Endothelial cell (in vitro differentiated cells): Measurements from ENCODE around the gene SPINK7. TPM values are rescaled to one million over a fixed set of nuclear protein-coding genes. Genes with fewer than 3 reads are reported as not detected.
"Not testable (repeated sequence)": the region's sequence is repeated elsewhere in the genome, so short reads cannot be mapped to it uniquely, and the experiment has no call there.

ENCODE experiments used
- DNase-seq: peaks from one replicate; pipeline ENCODE4 v3.0.0; 2021; ENCODE audit warnings: low spot score
- H3K27ac Mint-ChIP-seq: one replicate; pipeline ENCODE4 v1.8.0; 2021; ENCODE audit warnings: mixed read lengths, inconsistent platforms; ENCODE audit not compliant: unreplicated experiment
- H3K27me3 Mint-ChIP-seq: one replicate; pipeline ENCODE4 v1.8.0; 2021; ENCODE audit warnings: mild to moderate bottlenecking, moderate library complexity, mixed read lengths, inconsistent platforms; ENCODE audit not compliant: unreplicated experiment
- H3K36me3 Mint-ChIP-seq: one replicate; pipeline ENCODE4 v1.8.0; 2021; ENCODE audit warnings: mild to moderate bottlenecking, low read depth, mixed read lengths, inconsistent platforms; ENCODE audit not compliant: unreplicated experiment
- H3K4me1 Mint-ChIP-seq: one replicate; pipeline ENCODE4 v1.8.0; 2021; ENCODE audit warnings: mild to moderate bottlenecking, mixed read lengths, inconsistent platforms; ENCODE audit not compliant: unreplicated experiment
- H3K4me3 Mint-ChIP-seq: one replicate; pipeline ENCODE4 v1.8.0; 2021; ENCODE audit warnings: mild to moderate bottlenecking, mixed read lengths, inconsistent platforms; ENCODE audit not compliant: unreplicated experiment
- H3K9me3 Mint-ChIP-seq: one replicate; pipeline ENCODE4 v1.8.0; 2021; ENCODE audit warnings: mixed read lengths, inconsistent platforms; ENCODE audit not compliant: unreplicated experiment
- long read RNA-seq: library from polyadenylated mRNA; unstranded; transcript quantifications from one replicate; pipeline ENCODE4 v2.0.0, GENCODE V29; 2020; ENCODE audit not compliant: unreplicated experiment
- total RNA-seq: library from RNA; stranded (reverse); fragmentation: NEBNext Ultra II Directional; extraction: Animal tissue kit (Norgen Biotek cat#: 25700); gene quantifications from one replicate; pipeline ENCODE4 v1.2.1, GENCODE V29; 2021; ENCODE audit not compliant: unreplicated experiment
- TF ChIP-seq, protein P1 (sequence below): fragments of 200-600 bp; sonication (generic); IDR thresholded peaks from one replicate; pipeline ENCODE4 v1.5.0; 2021; ENCODE audit warnings: antibody characterized with exemption; ENCODE audit not compliant: unreplicated experiment

The SPINK7 gene
- not detected for total RNA-seq
- long read RNA-seq: 0 reads

DNA sequence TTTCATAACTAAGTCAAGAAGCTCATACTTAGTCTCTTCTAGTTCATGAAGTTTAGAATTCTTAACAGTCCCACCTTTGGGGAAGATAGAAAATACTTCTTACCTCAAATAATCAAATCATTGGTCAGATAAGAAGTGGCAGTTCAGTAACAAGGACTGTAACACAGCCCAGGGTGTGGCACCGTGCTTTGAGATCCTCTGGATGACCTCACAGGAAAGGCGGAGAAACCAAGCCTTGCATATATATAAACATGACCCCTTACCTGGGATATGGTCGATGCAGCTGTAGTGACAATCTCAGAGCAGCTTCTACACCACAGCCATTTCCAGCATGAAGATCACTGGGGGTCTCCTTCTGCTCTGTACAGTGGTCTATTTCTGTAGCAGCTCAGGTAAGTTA lies at the start of gene SPINK7:
SPINK7 (plus strand) TSS at position 271 of the 400 bp plus-strand sequence; CDS start at position 332, 61 bp downstream.
- no peaks in the 10 kb centered on the region for H3K4me1 Mint-ChIP-seq
- H3K36me3 Mint-ChIP-seq: no peaks in the 10 kb centered on the region
- TF ChIP-seq, protein P1, sequence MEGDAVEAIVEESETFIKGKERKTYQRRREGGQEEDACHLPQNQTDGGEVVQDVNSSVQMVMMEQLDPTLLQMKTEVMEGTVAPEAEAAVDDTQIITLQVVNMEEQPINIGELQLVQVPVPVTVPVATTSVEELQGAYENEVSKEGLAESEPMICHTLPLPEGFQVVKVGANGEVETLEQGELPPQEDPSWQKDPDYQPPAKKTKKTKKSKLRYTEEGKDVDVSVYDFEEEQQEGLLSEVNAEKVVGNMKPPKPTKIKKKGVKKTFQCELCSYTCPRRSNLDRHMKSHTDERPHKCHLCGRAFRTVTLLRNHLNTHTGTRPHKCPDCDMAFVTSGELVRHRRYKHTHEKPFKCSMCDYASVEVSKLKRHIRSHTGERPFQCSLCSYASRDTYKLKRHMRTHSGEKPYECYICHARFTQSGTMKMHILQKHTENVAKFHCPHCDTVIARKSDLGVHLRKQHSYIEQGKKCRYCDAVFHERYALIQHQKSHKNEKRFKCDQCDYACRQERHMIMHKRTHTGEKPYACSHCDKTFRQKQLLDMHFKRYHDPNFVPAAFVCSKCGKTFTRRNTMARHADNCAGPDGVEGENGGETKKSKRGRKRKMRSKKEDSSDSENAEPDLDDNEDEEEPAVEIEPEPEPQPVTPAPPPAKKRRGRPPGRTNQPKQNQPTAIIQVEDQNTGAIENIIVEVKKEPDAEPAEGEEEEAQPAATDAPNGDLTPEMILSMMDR: no peak
- H3K9me3 Mint-ChIP-seq: no peaks in the 10 kb centered on the region
- no peak within 1 kb of the TSS for H3K27ac Mint-ChIP-seq
- no peak for DNase-seq
- H3K27me3 Mint-ChIP-seq: peaks cover 4% of the 10 kb centered on the region
- no peak within 1 kb of the TSS for H3K4me3 Mint-ChIP-seq

DNA sequence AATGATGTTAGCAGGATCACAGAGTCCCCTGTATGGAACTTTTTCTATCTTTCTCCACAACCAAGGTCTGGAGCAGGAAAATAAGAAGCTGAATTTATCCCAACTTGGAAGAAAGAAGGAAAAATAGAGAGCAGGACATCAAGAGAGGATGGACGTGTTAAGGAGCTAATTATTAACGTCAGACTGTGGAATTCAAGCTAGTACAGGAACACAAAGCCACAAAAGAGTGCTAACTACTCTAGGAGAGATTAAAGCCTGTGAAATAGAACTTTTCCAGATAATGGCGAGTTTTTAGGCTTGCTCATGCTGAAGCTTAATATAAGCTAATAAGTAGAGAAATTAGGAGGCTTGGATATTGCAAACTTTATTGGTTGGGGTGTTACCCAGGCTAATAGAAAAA lies 44.3 kb upstream of the SPINK7 start:
- no peak for DNase-seq
- Mint-ChIP-seq H3K4me1 (no peaks in the 10 kb centered on the region), H3K36me3 (no peaks in the 10 kb centered on the region), H3K27ac (no peak overlapping the region), H3K4me3 (no peak overlapping the region), H3K27me3 (no peaks in the 10 kb centered on the region), H3K9me3 (no peaks in the 10 kb centered on the region)
- TF ChIP-seq, protein P1: no peak

DNA sequence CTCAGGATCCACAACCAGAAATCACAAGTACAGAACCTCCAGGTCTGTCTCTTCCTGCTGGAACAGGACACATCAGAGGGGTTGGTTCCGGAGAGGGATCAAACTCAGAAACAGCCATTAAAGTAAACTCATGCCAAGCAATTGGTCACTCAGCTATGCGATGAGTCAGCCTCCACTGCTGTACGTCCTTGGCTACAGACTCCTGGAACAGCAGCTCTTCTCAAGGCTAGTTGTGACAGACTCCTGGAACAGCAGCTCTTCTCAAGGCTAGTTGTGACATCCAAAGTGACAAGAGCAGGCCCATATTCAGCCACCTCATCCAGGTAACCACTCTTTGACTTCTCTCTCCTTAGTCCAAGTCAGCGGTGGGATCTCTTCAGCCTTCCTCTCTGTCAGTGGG lies 43.7 kb upstream of the SPINK7 start, which contains the start of gene SPINK13:
SPINK13 (plus strand) TSS at position 229 of the 400 bp plus-strand sequence. CDS start 1,279 bp downstream, outside the sequence.
- DNase-seq: no peak
- Mint-ChIP-seq H3K27ac (no peak within 1 kb of the TSS), H3K4me1 (no peaks in the 10 kb centered on the region), H3K9me3 (no peaks in the 10 kb centered on the region), H3K36me3 (no peaks in the 10 kb centered on the region), H3K27me3 (no peaks in the 10 kb centered on the region), H3K4me3 (no peak within 1 kb of the TSS)
- TF ChIP-seq, protein P1: no peak

DNA sequence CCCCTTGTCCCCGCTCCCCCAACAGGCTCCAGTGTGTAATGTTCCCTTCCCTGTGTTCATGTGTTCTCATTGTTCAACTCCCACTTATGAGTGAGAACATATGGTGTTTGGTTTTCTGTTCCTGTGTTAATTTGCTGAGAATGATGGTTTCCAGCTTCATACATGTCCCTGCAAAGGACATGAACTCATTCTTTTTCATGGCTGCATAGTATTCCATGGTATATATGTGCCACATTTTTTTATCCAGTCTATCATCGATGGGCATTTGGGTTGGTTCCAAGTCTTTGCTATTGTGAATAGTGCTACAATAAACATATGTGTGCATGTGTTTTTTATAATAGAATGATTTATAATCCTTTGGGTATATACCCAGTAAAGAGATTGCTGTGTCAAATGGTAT lies 37.1 kb upstream of the SPINK7 start:
- not testable (repeated sequence) for DNase-seq

DNA sequence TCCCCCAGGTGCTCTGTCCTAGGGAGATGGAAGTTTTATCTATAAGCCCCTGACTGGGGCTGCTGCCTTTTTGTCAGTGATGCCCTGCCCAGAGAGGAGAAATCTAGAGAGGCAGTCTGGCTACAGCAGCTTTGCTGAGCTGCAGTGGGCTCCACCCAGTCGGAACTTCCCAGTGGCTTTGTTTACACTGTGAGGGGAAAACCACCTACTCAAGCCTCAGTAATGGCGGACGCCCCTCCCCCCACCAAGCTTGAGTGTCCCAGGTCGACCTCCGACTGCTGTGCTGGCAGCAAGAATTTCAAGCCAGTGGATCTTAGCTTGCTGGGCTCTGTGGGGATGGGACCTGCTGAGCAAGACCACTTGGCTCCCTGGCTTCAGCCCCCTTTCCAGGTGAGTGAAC lies 31.3 kb upstream of the SPINK7 start:
- not testable (repeated sequence) for DNase-seq, H3K4me1 Mint-ChIP-seq, H3K27ac Mint-ChIP-seq, H3K9me3 Mint-ChIP-seq, H3K36me3 Mint-ChIP-seq, H3K27me3 Mint-ChIP-seq, H3K4me3 Mint-ChIP-seq

More for the DNA sequence above, 37.1 kb upstream of the SPINK7 start:
- not testable (repeated sequence) for H3K4me3 Mint-ChIP-seq, H3K4me1 Mint-ChIP-seq, H3K27ac Mint-ChIP-seq, H3K27me3 Mint-ChIP-seq, H3K9me3 Mint-ChIP-seq, H3K36me3 Mint-ChIP-seq

DNA sequence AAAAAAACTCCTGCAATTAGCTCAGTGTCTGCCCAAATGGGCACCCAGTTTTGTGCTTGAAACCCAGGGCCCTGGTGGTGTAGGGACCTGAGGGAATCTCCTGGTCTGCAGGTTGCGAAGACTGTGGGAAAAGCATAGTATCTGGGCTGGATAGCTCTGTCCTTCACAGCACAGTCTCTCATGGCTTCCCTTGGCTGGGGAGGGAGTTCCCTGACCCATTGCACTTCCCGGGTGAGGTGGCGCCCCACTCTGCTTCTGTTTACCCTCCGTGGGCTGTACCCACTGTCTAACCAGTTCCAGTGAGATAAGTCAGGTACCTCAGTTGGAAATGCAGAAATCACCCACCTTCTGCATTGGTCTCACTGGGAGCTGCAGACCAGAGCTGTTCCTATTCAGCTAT lies 30.9 kb upstream of the SPINK7 start:
- not testable (repeated sequence) for H3K27me3 Mint-ChIP-seq, DNase-seq, H3K4me1 Mint-ChIP-seq, H3K36me3 Mint-ChIP-seq, H3K4me3 Mint-ChIP-seq, H3K9me3 Mint-ChIP-seq, H3K27ac Mint-ChIP-seq
